HG02610 (cell line): ENCODE measurements around the gene LSP1.

Experiments used
- ATAC-seq: cut with Tn5 transposase; IDR thresholded peaks from one replicate; pipeline ENCODE4 v1.9.1; 2021; ENCODE audit warnings: mild to moderate bottlenecking, moderate library complexity; ENCODE audit not compliant: unreplicated experiment

Gene LSP1

DNA sequence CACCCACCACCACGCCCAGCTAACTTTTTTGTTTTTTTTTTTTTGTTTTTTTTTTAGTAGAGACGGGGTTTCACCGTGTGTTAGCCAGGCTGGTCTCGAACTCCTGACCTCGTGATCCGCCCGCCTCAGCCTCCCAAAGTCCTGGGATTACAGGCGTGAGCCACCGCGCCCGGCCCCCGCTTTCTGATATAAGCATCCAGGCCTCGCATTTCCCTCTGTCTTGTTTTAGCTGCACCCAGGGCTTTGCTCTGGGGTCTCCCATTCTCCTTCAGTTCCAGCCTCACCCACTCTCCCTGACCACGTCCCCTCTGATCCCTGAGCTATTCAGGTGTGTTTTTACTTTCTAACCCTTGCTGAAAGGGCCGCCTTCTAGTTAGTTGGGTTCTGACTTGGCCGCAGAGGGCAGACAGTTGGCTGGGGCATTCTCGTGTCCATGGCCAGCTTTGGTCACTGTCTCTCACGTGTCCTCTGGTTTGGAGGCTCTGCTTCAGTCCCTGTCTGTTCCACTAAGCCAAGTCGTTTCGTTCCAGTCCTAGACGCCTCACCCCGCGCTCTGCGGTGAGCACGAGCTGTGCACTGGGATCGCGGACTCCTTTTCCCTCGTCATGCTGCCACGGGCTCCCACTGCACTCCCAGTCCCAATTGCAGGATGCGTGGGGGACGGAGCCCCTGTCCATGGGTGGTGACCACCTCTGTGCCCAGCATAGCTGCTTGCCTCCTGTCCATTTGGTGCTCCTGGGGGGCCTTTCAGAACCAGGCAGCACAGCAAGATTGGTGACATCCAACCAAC lies 60.6 kb downstream of the LSP1 start:
- ATAC-seq = no peak

GRCh38 chr11:1915795-1916131 lies 62.9 kb downstream of the LSP1 start:
- no peak for ATAC-seq

DNA sequence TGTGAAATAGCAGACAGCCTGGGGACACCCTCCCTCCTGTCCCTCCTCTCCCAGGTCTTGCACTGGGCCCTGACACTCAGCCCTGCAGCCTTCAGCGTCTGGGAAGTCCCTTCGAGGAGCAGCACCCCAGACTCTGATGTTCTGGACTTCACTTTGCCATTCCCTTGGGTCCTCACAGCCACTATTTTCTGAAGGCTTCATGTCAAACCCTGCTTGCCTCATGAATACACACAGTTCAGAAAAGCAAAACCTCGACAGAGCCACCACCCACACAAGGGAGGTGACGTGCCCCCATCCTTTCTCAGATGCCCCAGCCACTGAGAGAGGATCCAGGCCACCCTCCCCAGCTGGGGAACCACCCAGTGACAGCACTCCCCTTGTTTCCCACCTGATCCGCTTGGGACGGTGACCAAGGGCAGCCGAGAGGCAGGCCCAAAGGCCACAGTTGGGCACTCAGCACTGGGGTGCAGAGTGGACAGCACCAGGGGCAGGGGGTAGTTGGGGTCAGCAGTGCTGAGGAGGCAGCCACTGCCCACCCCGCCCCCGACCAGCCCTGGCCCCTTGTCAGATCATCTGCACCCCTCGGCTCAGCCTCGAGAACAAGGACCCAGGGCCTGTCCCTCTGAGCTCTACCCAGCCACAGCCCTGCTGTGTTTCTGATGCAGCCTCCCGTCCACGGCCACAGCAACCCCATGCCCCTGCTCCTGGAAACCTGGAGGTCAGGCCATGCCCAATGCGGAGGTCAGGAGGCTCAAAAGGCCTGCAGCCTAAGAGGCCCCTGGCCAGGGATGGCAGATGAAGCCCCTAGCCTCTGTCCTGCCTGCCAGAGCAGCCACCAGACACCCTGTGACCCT lies 63.5 kb downstream of the LSP1 start:
- ATAC-seq = no peak

- ATAC-seq = no peak
These were observed 64.2 kb downstream of the LSP1 start for GRCh38 chr11:1916986-1917522.

- ATAC-seq = no peak
These were observed 64.9 kb downstream of the LSP1 start for GRCh38 chr11:1917523-1918435.

GRCh38 chr11:1918436-1919315 lies 65.8 kb downstream of the LSP1 start:
- ATAC-seq = no peak

- no peak for ATAC-seq
These were observed 66.7 kb downstream of the LSP1 start, which contains the start of gene TNNT3 for GRCh38 chr11:1919391-1920127. TSS of gene TNNT3 (plus strand) at chr11:1919703. CDS start at chr11:1922875, 3,172 bp downstream.

DNA sequence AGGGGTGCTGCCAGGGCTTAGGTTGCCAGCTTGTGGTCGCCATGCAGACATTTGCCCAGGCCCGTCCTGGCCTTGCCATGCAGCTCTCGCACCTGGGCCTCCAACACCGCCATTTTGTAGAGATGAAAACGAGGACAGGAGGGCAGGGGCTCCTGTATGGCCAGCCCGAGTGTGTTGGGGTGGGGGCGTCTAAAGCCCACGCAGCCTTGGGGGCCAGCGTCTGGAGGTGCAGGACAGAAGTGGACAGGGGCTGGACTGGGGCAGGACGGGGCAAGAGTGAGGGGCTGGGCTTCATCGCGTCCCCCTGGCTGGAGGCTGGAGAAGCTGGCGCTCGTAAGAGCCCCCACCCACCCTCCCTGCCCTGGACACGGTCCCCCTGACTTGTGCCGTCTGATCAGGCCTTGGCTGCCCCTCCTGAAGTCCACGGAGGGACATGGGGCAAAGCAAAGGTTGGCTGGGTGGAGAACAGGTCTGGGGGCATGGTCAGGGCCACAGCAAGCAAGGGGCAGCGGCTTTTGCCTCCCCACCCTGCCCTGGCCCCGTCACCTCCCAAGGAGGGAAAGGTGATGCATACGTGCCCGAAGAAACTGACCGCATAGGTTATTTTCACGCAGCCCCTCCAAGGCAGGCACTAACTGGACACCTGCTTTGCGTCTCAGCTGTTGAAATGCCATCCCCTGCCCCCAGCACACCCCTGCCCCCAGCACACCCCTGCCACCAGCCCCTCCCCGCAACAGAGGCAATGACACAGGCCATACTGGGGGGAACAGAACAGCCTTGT lies 67.4 kb downstream of the LSP1 start:
- ATAC-seq = no peak

DNA sequence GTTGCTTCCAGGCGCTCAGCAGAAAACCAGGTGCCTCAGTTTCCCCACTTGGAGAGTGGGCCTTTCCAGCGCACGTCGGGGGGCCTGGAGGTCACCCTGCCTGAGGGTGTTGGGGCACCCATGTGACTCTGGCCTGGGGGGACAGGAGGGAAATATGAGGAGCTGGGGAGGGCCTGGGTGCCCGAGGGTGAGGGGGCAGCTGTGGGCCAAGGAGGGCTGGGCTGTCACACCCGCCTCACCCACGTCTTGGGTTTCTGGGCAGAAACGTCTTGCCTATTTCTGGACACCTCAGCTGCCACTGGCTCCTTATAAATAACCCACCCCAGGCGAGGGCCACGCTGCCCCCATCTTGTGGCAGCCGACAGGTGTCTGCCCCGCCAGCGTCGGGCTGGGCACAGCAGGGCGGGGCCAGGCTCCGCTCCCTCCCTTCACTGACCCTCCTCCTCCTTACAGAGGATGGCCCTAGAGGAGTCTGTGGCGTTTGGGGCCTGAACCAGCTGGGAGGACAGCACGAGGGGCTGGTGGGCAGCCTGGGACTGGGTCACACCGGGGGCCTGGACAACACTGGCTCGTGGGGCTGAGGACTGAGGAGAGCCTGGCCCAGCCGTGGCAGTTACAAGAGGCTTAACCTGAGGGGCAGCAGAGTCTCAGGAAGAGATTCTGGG lies 68.2 kb downstream of the LSP1 start:
- ATAC-seq = no peak

GRCh38 chr11:1921574-1922141 lies 68.8 kb downstream of the LSP1 start:
- ATAC-seq = no peak

- ATAC-seq = no peak
These were observed 69.7 kb downstream of the LSP1 start for GRCh38 chr11:1922481-1923081.

DNA sequence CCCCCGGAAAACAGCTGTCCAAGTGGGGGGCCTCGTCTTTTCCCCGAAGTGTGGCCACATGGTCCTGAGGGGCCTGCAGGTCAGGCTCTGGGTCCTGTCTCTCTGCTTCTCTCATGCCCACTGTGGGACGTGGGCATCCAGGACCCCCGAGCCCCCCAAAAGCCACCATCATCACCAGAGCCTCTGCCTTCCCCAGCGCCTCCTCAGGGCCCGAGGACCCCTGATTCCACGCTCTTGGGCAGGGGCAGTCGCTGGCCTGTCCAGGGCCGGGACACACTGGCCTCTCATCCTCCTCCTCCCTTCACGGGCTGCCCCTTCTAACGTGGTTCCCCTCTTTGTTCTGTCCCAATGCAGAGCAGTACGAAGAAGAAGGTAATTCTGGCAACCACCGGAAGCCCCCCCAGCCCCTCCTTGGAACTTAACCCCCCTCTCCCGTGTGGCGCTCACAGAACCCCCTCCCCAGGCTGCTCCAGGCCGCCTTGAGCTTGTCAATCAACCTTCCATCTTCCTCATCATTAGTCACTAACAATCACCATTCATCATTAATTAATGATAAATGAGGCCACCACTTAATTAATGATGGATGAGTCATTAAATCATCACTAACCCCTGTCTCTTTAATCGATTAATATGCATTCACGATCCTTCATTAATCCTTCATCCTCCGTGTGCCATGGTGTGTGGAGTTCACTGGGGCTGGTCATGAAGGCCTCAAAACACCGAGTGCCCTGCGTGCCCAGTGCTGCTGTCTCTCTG lies 70.5 kb downstream of the LSP1 start:
- no peak for ATAC-seq

GRCh38 chr11:1924181-1924580 lies 71.3 kb downstream of the LSP1 start:
- ATAC-seq = no peak

DNA sequence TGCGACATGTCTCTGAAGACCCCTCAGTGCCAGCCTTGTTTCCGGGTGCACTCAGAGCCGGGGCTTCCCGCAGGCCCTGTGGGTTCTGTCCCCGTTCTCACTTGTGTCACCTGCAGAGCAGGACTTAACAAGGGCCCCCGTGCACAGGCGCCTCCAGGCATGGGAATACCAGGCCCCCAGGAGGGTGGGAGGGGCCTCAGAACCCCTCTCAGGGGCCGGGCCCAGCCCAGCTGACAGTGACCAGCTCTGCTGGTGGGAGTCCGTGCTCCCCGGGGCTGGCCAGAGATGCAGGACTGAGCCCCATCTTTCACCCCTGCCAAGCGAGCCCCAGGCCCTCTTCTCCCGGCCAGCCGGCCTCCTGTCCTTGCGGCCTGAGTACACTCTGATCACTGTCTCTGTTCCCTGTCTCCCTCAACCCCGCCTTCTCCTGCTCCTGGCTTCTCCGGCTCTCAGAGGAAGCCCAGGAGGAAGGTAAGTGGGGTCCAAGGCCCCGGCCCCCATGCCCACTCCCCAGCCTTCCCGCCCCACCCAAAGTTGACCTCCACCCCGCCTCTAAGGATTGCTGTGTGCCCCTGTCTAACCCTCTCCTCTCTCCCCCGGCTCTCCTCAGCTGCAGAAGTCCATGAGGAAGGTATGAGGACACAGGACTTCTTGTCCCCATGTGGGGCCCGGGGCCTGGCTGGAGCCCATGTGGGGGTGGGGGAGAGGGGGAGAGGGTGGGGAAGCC lies 71.9 kb downstream of the LSP1 start:
- ATAC-seq = no peak

DNA sequence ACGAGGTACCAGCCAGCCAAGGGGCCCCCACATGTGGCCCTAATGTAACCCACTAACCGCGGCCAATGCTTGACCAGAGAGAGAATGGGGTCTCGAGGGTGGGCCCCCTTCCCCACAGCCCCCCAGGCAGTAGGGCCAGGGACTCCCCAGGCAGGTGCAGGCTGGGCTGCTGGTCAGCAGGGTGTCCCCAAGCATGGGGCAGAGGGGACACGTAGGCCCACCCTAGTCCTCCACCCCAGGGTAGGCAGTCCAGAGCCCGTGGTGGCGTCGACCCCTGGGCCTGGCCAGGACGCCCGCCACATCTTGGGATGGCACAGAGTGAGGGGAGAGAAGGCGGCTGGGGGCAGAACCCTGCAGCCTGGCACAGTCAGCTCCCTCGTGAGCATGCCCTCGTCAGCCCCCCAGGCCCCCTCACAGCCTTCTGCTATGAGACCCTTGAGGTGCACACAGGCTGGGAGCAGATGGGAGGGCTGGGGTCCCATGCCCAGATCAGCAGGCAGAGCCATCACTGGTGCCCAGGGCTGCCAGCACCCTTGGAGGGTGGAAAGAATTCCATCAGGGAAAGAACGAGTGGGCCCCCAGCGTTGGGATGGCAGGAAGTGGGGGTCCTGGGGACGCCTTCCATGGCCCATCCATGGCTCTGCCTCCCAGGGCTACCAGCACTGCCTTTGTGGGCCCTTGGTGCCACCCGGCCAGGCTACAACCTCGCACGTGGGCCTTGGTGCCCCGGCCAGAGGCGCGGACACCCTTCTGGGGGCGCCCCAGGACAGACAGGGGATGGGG lies 72.7 kb downstream of the LSP1 start:
- ATAC-seq = no peak
